Muscle of leg (tissue), 16 donors: Measurements from ENCODE around the gene PPIF. TPM values are rescaled to one million over a fixed set of nuclear protein-coding genes. Genes with fewer than 3 reads are reported as not detected.

Experiments used
- DNase-seq: peaks from one replicate; pipeline ENCODE4 v3.0.0; 2013
- H3K27ac ChIP-seq: one replicate; pipeline ENCODE4 v1.5.1; 2013; ENCODE audit warnings: mild to moderate bottlenecking, low read length, control low read depth
- H3K27me3 ChIP-seq: one replicate; pipeline ENCODE4 v1.6.1; 2013; ENCODE audit warnings: low read length; ENCODE audit not compliant: control insufficient read depth, insufficient read depth
- H3K36me3 ChIP-seq: one replicate; pipeline ENCODE4 v1.6.1; 2013; ENCODE audit warnings: low read length; ENCODE audit not compliant: control insufficient read depth, insufficient read depth
- H3K4me1 ChIP-seq: one replicate; pipeline ENCODE4 v1.6.1; 2013; ENCODE audit warnings: low read length; ENCODE audit not compliant: control insufficient read depth, insufficient read depth
- H3K4me3 ChIP-seq: one replicate; pipeline ENCODE4 v1.5.1; 2013; ENCODE audit warnings: low read length, control low read depth
- H3K9me3 ChIP-seq: replicated peaks from 2 replicates; pipeline ENCODE4 v1.6.1; 2013; ENCODE audit warnings: low read depth, low read length; ENCODE audit not compliant: control insufficient read depth
- WGBS: methylation state at CpG from one replicate; pipeline ENCODE4 v1.1.5; 2013; ENCODE audit warnings: missing lambda C conversion rate; ENCODE audit not compliant: insufficient coverage; 5-methylcytosine and 5-hydroxymethylcytosine counted together
- long read RNA-seq, 11 donors: transcript quantifications; one replicate each; lab custom pipeline, GENCODE V29; 2026
- polyA plus RNA-seq, 8 donors: library from polyadenylated mRNA; unstranded; fragments of 120-200 nt; gene quantifications; one replicate each; pipeline versions ENCODE4 v1.2.1 to v1.2.3, GENCODE V29; 2013; ENCODE audit warnings: inconsistent platforms in 1 of 8, low replicate concordance in 1 of 8; ENCODE audit not compliant: insufficient read length in 8 of 8, insufficient read depth in 1 of 8
- total RNA-seq: library from RNA; stranded (reverse); fragments of 120-200 nt; gene quantifications from one replicate; pipeline ENCODE4 v1.2.4, GENCODE V29; 2013

PPIF gene
- 8.3 TPM for total RNA-seq
- polyA plus RNA-seq = 10 to 100 TPM; 21.4 to 28.6 (median 25.1) TPM
- long read RNA-seq, donor 1, partial matches to known transcripts = 0 of 4 reads
- long read RNA-seq, donor 1, other reads (novel, unspliced or antisense) = 0 of 4 reads
- long read RNA-seq, donor 2 = 0 reads
- long read RNA-seq, donor 3, transcript PPIF-201 (6 exons, 2,190 nt) = major isoform, 6 of 6 reads
- long read RNA-seq, donor 3, partial matches to known transcripts = 0 of 6 reads
- long read RNA-seq, donor 3, other reads (novel, unspliced or antisense) = 0 of 6 reads
- long read RNA-seq, donor 4, transcript PPIF-201 (6 exons, 2,190 nt) = major isoform, 5 of 6 reads
- long read RNA-seq, donor 4, partial matches to known transcripts = 0 of 6 reads
- long read RNA-seq, donor 4, other reads (novel, unspliced or antisense) = 0 of 6 reads
- long read RNA-seq, donor 5, transcript PPIF-201 (6 exons, 2,190 nt) = major isoform, 12 of 12 reads
- long read RNA-seq, donor 5, partial matches to known transcripts = 0 of 12 reads
- long read RNA-seq, donor 5, other reads (novel, unspliced or antisense) = 0 of 12 reads
- long read RNA-seq, donor 6, transcript PPIF-201 (6 exons, 2,190 nt) = major isoform, 12 of 24 reads
- long read RNA-seq, donor 6, partial matches to known transcripts = 11 of 24 reads
- long read RNA-seq, donor 6, other reads (novel, unspliced or antisense) = 0 of 24 reads
- long read RNA-seq, donor 7, partial matches to known transcripts = 0 of 3 reads
- long read RNA-seq, donor 7, other reads (novel, unspliced or antisense) = 0 of 3 reads
- long read RNA-seq, donor 8, partial matches to known transcripts = 0 of 2 reads
- long read RNA-seq, donor 8, other reads (novel, unspliced or antisense) = 0 of 2 reads
- long read RNA-seq, donor 9, transcript PPIF-201 (6 exons, 2,190 nt) = major isoform, 6 of 6 reads
- long read RNA-seq, donor 9, partial matches to known transcripts = 0 of 6 reads
- long read RNA-seq, donor 9, other reads (novel, unspliced or antisense) = 0 of 6 reads
- long read RNA-seq, donor 10, transcript PPIF-201 (6 exons, 2,190 nt) = major isoform, 14 of 16 reads
- long read RNA-seq, donor 10, partial matches to known transcripts = 0 of 16 reads
- long read RNA-seq, donor 10, other reads (novel, unspliced or antisense) = 0 of 16 reads
- long read RNA-seq, donor 11, transcript PPIF-201 (6 exons, 2,190 nt) = major isoform, 6 of 7 reads
- long read RNA-seq, donor 11, partial matches to known transcripts = 0 of 7 reads
- long read RNA-seq, donor 11, other reads (novel, unspliced or antisense) = 0 of 7 reads

DNA sequence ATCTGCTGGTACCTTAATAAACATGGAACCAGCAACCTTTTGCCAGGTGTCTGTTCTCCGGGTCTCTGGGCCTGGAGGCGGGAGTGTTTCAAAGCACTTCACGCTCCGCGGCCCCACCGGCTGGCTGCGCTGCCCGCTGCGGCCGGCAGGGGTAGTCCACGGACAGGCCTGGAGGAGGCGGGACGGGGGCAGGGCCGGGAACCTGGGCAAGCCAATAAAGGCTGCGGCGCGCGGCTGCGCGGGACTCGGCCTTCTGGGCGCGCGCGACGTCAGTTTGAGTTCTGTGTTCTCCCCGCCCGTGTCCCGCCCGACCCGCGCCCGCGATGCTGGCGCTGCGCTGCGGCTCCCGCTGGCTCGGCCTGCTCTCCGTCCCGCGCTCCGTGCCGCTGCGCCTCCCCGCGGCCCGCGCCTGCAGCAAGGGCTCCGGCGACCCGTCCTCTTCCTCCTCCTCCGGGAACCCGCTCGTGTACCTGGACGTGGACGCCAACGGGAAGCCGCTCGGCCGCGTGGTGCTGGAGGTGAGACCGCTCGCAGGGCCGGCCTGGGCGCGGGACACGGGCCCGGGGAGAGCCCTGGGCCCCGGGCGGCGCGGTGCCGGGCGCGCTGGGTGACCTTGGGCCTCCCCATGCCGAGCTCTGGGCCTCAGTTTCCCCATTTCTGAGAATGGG is at the start of gene PPIF:
Gene PPIF, plus strand, starts transcription at position 244 of the 668 bp plus-strand sequence. Its CDS starts 80 bp downstream, at position 324.
- peak; percentile 96 for DNase-seq
- H3K9me3 ChIP-seq = no peaks in the 10 kb centered on the region
- peaks cover 2% of the 10 kb centered on the region for H3K27me3 ChIP-seq
- H3K27ac ChIP-seq = peak within 1 kb of the TSS; percentile 45
- peaks cover 22% of the 10 kb centered on the region for H3K4me1 ChIP-seq
- under 1% methylated on average over 69 of the region's 77 CpGs for WGBS
- H3K4me3 ChIP-seq = peak within 1 kb of the TSS; percentile 80
- H3K36me3 ChIP-seq = peaks cover 37% of the 10 kb centered on the region

- 88% methylated on average over 20 of the region's 27 CpGs for WGBS
- H3K9me3 ChIP-seq = no peaks in the 10 kb centered on the region
- peaks cover 2% of the 10 kb centered on the region for H3K4me1 ChIP-seq
- peak; percentile 50 for DNase-seq
- H3K36me3 ChIP-seq = peaks cover 88% of the 10 kb centered on the region
- no peak overlapping the region for H3K27ac ChIP-seq
- H3K4me3 ChIP-seq = no peak overlapping the region
- H3K27me3 ChIP-seq = no peaks in the 10 kb centered on the region
These were observed 48.6 kb upstream of the PPIF start for GRCh38 chr10:79298403-79299244.

DNA sequence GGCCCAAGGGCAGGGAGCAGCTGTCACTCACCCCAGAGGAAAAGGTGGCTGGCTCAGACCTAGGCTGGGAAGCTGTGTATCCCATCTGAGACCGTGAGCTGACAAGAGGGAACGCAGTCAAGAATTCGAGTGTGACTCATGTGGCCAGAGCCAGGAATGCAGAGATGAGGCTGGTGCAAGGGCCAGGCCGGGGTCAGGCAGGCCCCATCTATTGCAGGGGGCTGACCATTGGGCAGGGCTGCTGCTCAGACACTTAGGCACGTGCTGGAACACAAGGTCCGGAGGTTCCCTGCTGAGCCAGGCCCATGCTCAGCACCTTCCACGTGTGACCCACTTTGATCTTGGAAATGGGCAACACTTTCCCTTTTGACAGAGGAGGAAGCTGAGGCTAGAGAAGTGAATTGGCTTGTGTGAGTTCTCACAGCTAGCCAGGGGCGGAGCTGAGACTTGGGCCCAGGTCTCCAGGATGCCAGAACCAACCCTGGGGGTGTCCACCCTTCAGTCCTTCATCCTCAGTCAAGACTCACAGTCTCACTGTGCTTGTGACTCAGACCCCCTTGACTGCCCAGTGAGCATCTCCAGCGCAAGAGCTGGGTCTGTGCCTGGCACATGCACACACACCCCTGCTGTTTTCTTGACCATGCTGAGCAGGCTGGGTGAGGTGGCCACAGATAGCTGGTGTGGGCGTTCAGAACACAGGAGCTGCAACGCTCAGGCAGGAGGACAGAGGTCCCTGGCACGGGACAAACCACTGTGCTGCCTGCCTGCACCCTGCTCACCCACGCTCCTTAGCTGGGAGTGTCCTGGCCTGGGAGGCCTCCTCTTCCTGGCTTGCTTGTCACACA is 47.6 kb upstream of the PPIF start:
- Histone ChIP-seq H3K4me3 (no peak overlapping the region), H3K27ac (no peak overlapping the region), H3K9me3 (no peaks in the 10 kb centered on the region), H3K27me3 (no peaks in the 10 kb centered on the region), H3K36me3 (peaks cover 88% of the 10 kb centered on the region), H3K4me1 (peaks cover 2% of the 10 kb centered on the region)
- DNase-seq = no peak
- 86% methylated on average over 11 of the region's 13 CpGs for WGBS

DNA sequence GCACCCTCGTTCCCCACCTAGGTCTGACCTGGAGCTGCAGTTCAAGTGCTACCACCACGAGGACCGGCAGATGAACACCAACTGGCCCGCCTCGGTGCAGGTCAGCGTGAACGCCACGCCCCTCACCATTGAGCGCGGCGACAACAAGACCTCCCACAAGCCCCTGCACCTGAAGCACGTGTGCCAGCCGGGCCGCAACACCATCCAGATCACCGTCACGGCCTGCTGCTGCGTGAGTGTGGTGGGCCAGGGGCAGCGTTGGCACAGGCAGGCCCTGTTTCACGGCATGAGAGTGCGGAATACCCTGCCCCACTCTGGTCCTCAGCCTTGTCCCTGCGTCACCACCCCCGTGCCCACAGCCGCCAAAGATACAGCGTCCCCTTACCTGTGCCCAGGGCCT is 46.6 kb upstream of the PPIF start:
- no peaks in the 10 kb centered on the region for H3K27me3 ChIP-seq
- no peak for DNase-seq
- peaks cover 91% of the 10 kb centered on the region for H3K36me3 ChIP-seq
- peaks cover 2% of the 10 kb centered on the region for H3K4me1 ChIP-seq
- H3K4me3 ChIP-seq = no peak overlapping the region
- no peaks in the 10 kb centered on the region for H3K9me3 ChIP-seq
- 90% methylated on average over 24 of the region's 24 CpGs for WGBS
- H3K27ac ChIP-seq = no peak overlapping the region

DNA sequence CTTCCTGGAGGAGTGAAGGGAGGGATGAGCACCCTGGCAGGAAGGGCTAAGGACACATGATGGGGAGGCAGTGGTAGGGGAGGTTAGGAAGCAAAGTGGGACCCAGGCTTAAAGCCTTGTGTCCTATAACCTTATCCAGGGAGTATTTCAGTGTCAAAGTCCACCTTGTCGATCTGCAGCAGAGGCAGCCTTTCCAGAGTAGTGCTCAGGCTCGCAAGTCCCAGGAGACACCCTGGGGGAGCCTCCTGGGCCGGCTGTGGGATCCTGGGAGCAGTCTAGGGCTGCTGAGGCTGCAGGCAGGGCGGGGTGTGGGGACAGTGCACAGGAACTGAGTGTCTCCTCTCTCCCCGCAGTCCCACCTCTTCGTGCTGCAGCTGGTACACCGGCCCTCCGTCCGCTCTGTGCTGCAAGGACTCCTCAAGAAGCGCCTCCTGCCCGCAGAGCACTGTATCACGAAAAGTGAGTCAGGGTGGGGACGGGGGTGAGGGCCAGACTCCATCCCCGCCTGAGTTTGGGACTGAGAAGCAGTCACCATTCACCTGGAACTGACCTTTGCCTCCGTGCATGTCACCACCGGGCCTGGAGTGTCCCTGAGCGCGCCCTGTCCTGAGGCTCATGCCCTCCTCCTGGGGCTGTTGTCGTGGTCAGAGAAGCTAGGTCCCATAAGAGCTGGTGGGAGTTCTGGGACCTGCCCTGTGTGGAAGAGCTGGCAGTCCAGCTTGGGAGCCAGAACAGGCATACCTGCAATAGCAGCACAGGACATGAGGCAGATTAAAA is 45.3 kb upstream of the PPIF start:
- Histone ChIP-seq H3K4me3 (no peak overlapping the region), H3K27me3 (no peaks in the 10 kb centered on the region), H3K27ac (no peak overlapping the region), H3K9me3 (no peaks in the 10 kb centered on the region), H3K4me1 (peaks cover 2% of the 10 kb centered on the region), H3K36me3 (peaks cover 93% of the 10 kb centered on the region)
- DNase-seq = no peak
- WGBS = 84% methylated on average over 16 of the region's 19 CpGs

DNA sequence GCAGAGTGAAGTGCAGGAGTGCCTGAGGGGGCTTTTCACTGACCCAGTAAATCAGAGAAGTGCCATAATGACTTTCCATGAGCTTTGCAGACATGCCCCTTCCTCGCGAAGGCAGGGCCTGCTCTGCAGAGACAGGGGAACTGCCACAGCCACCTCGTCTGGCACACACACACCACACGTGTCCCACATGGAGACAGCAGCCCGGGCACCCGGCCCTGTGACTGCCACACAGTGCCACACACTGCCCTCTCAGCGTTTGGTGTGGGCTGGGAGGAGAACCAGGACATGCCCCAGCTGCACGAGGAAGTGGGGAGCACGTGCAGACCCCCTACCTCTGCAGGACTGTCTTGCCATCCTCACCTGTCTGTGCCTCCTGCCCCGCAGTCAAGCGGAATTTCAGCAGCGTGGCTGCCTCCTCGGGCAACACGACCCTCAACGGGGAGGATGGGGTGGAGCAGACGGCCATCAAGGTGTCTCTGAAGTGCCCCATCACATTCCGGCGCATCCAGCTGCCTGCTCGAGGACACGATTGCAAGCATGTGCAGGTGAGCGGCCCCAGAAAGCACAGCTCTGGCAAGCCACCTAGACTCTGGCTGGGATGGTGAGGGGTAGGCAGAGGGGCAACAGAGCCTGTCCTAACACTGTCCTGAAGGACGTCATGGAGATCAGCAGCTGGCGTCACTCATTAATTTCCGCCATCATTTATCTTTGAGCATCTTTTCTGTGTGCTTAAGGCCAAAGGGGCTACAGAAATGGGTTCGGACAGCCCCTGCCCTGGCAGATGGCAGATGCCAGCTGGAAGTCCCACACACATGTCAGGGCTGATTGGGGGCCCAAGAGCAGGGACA is 43.4 kb upstream of the PPIF start:
- H3K27ac ChIP-seq = no peak overlapping the region
- peaks cover 91% of the 10 kb centered on the region for H3K36me3 ChIP-seq
- DNase-seq = no peak
- no peaks in the 10 kb centered on the region for H3K27me3 ChIP-seq
- 89% methylated on average over 21 of the region's 25 CpGs for WGBS
- H3K4me3 ChIP-seq = no peak overlapping the region
- H3K4me1 ChIP-seq = no peaks in the 10 kb centered on the region
- H3K9me3 ChIP-seq = no peaks in the 10 kb centered on the region

DNA sequence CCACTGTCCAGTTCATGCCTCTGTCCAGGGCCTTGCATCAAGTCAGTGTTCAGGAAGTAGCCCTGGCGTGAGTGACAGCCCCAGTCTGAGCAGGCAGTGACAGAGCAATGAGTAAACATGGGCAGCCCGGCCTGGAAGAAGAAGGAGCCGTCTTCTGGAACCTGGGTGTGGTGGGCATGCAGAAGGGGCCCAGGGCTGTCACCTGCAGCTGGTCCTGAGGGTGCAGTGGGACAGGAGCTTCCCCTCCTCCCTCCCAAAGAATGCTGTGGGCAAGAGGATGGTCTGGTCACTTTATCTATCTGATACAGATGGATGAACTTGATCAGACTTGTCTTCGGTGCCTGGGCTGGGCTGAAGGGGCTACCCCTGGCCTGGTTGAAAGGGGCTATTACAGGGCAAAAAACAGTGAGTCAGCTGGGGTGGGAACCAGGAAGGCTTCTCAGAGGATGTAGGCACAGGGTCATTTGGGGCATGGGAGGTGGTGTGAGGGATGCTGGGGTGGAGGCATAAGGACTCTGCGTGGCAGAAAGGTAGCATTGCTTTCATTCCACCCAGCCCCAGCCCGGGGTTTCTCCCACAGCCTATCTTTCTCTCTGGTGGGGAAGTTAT is 42.7 kb upstream of the PPIF start:
- no peak overlapping the region for H3K4me3 ChIP-seq
- DNase-seq = no peak
- H3K36me3 ChIP-seq = peaks cover 91% of the 10 kb centered on the region
- no peak overlapping the region for H3K27ac ChIP-seq
- no peaks in the 10 kb centered on the region for H3K27me3 ChIP-seq
- peaks cover under 1% of the 10 kb centered on the region for H3K4me1 ChIP-seq
- 85% methylated on average over 2 of the region's 6 CpGs for WGBS
- H3K9me3 ChIP-seq = no peaks in the 10 kb centered on the region
